MM.1S (cell line): ENCODE data around the gene TMEM178B.
A peak's percentile ranks its signal among the peaks of the same experiment; 100 is the strongest.

Experiments used
- DNase-seq: peaks from one replicate; pipeline ENCODE4 v3.0.0-alpha.2; 2015
- H2AFZ ChIP-seq: fragments of 300-600 bp; sonication (generic); 2 replicates; pipeline ENCODE4 v1.6.0; 2016; ENCODE audit warnings: antibody characterized with exemption, low read length
- H3F3A ChIP-seq: fragments of 300-600 bp; sonication (generic); 2 replicates; pipeline ENCODE4 v1.6.1; 2016; ENCODE audit warnings: mild to moderate bottlenecking, antibody characterized with exemption, low read length, moderate library complexity, mixed read lengths; ENCODE audit not compliant: insufficient read depth
- H3K27ac ChIP-seq: fragments of 300-600 bp; sonication (generic); 2 replicates; pipeline ENCODE4 v1.5.1; 2016; ENCODE audit warnings: mild to moderate bottlenecking, low read length
- H3K27me3 ChIP-seq: fragments of 300-600 bp; sonication (generic); replicated peaks from 2 replicates; pipeline ENCODE4 v1.6.0; 2016; ENCODE audit warnings: low read length; ENCODE audit not compliant: insufficient read depth
- H3K36me3 ChIP-seq: fragments of 300-600 bp; sonication (generic); replicated peaks from 2 replicates; pipeline ENCODE4 v1.6.1; 2016; ENCODE audit warnings: mild to moderate bottlenecking, low read length, mixed read lengths; ENCODE audit not compliant: insufficient read depth
- H3K4me1 ChIP-seq: fragments of 300-600 bp; sonication (generic); 2 replicates; pipeline ENCODE4 v1.6.1; 2016; ENCODE audit warnings: low read length, mixed read lengths
- H3K4me2 ChIP-seq: fragments of 300-600 bp; sonication (generic); 2 replicates; pipeline ENCODE4 v1.6.0; 2016; ENCODE audit warnings: low read depth, low read length
- H3K4me3 ChIP-seq: fragments of 300-600 bp; sonication (generic); 2 replicates; pipeline ENCODE4 v1.5.1; 2016; ENCODE audit warnings: low read length, mixed read lengths
- H3K79me2 ChIP-seq: fragments of 300-600 bp; sonication (generic); 2 replicates; pipeline ENCODE4 v1.6.1; 2016; ENCODE audit warnings: mixed run types, low read length, mixed read lengths
- H3K9ac ChIP-seq: fragments of 300-600 bp; sonication (generic); 2 replicates; pipeline ENCODE4 v1.6.1; 2016; ENCODE audit warnings: low read length, mixed read lengths
- H3K9me2 ChIP-seq: fragments of 300-600 bp; sonication (generic); replicated peaks from 2 replicates; pipeline ENCODE4 v1.6.1; 2016; ENCODE audit warnings: mild to moderate bottlenecking, low read length, mixed read lengths; ENCODE audit not compliant: insufficient read depth
- H3K9me3 ChIP-seq: fragments of 300-600 bp; sonication (generic); replicated peaks from 2 replicates; pipeline ENCODE4 v1.6.1; 2016; ENCODE audit warnings: mild to moderate bottlenecking, low read length, mixed read lengths; ENCODE audit not compliant: insufficient read depth
- H4K20me1 ChIP-seq: fragments of 300-600 bp; sonication (generic); 2 replicates; pipeline ENCODE4 v1.6.1; 2016; ENCODE audit warnings: mild to moderate bottlenecking, low read length, moderate library complexity, mixed read lengths; ENCODE audit not compliant: insufficient read depth
- CTCF ChIP-seq: fragments of 300-600 bp; sonication (generic); IDR thresholded peaks from 2 replicates; pipeline ENCODE4 v1.5.1; 2016; ENCODE audit warnings: antibody characterized with exemption, low read length, mixed read lengths
- EZH2 ChIP-seq: fragments of 300-600 bp; sonication (generic); optimal IDR thresholded peaks from 2 replicates; pipeline ENCODE3; 2017; ENCODE audit warnings: low read depth, mild to moderate bottlenecking, antibody characterized with exemption, low read length, mixed read lengths
- EZH2phosphoT487 ChIP-seq: fragments of 300-600 bp; sonication (generic); IDR thresholded peaks from 2 replicates; pipeline ENCODE4 v1.6.1; 2018; ENCODE audit warnings: antibody characterized with exemption, low read length

TMEM178B gene

GRCh38 chr7:141313896-141314295, 240.0 kb downstream of the TMEM178B start:
- H3K9me3 ChIP-seq, result no peaks in the 10 kb centered on the region
- no peak overlapping the region for H2AFZ ChIP-seq
- no peaks in the 10 kb centered on the region for H3K9me2 ChIP-seq
- H3K4me1 ChIP-seq, result peaks cover 47% of the 10 kb centered on the region
- no peaks in the 10 kb centered on the region for H3K36me3 ChIP-seq
- H3K27ac ChIP-seq, result no peak overlapping the region
- TF ChIP-seq EZH2, result no peak
- no peak for TF ChIP-seq EZH2phosphoT487
- no peak for TF ChIP-seq CTCF
- no peaks in the 10 kb centered on the region for H3K27me3 ChIP-seq
- H3K79me2 ChIP-seq, result 0 out of 2 replicates have a peak, but pooled peaks cover 2% of the 10 kb centered on the region
- H3K9ac ChIP-seq, result no peak overlapping the region
- H3F3A ChIP-seq, result peaks cover 30% of the 10 kb centered on the region
- no peaks in the 10 kb centered on the region for H4K20me1 ChIP-seq
- no peak overlapping the region for H3K4me3 ChIP-seq
- H3K4me2 ChIP-seq, result no peak overlapping the region
- no peak for DNase-seq

GRCh38 chr7:141317033-141317585, 243.2 kb downstream of the TMEM178B start:
- Histone ChIP-seq H3F3A (peaks cover 42% of the 10 kb centered on the region), H4K20me1 (no peaks in the 10 kb centered on the region), H3K4me2 (peak overlapping the region; percentile 55), H2AFZ (no peak overlapping the region), H3K36me3 (no peaks in the 10 kb centered on the region), H3K27ac (peak overlapping the region; percentile 88), H3K9me3 (no peaks in the 10 kb centered on the region), H3K4me1 (peaks cover 72% of the 10 kb centered on the region), H3K27me3 (no peaks in the 10 kb centered on the region), H3K9ac (peak overlapping the region; percentile 54; the same call in 1 of the 2 replicates), H3K4me3 (no peak overlapping the region), H3K79me2 (0 out of 2 replicates have a peak, but pooled peaks cover 5% of the 10 kb centered on the region), H3K9me2 (no peaks in the 10 kb centered on the region)
- TF ChIP-seq EZH2phosphoT487, result no peak
- no peak for TF ChIP-seq CTCF
- TF ChIP-seq EZH2, result no peak
- DNase-seq, result peak; percentile 99

GRCh38 chr7:141320287-141320686, 246.4 kb downstream of the TMEM178B start:
- Histone ChIP-seq H2AFZ (no peak overlapping the region), H3K4me2 (peak overlapping the region; percentile 12), H3K36me3 (no peaks in the 10 kb centered on the region), H3K9ac (peak overlapping the region; percentile 1; the same call in 1 of the 2 replicates), H3K9me2 (no peaks in the 10 kb centered on the region), H3K27me3 (no peaks in the 10 kb centered on the region), H4K20me1 (no peaks in the 10 kb centered on the region), H3F3A (peaks cover 42% of the 10 kb centered on the region), H3K79me2 (0 out of 2 replicates have a peak, but pooled peaks cover 5% of the 10 kb centered on the region), H3K4me1 (peaks cover 73% of the 10 kb centered on the region), H3K4me3 (no peak overlapping the region), H3K27ac (peak overlapping the region; percentile 64), H3K9me3 (no peaks in the 10 kb centered on the region)
- TF ChIP-seq CTCF (no peak), EZH2 (no peak), EZH2phosphoT487 (no peak)
- peak; percentile 91 for DNase-seq
